Thoracic aorta (tissue), 2 donors: ENCODE data around the gene FCER2. TPM values are rescaled to one million over a fixed set of nuclear protein-coding genes. Genes with fewer than 3 reads are reported as not detected.

Experiments
- ATAC-seq: fragments of 150-250 bp; one replicate; pipeline ENCODE4 v1.8.0; 2017; ENCODE audit warnings: low read depth; ENCODE audit not compliant: insufficient number of reproducible peaks, low FRiP score
- DNase-seq: peaks from one replicate; pipeline ENCODE4 v3.0.0-alpha.2; 2020; ENCODE audit warnings: low spot score
- H3K27ac ChIP-seq, 2 donors: fragments of 200-600 bp; sonication (generic); 1 replicate in 1 of 2; 2 replicates in 1 of 2; pipeline ENCODE4 v1.5.1; 2016; ENCODE audit warnings: mild to moderate bottlenecking in 2 of 2, moderate library complexity in 2 of 2
- H3K27me3 ChIP-seq: fragments of 200-600 bp; sonication (generic); replicated peaks from 2 replicates; pipeline ENCODE4 v1.6.0; 2016; ENCODE audit warnings: mild to moderate bottlenecking; ENCODE audit not compliant: insufficient read depth
- H3K36me3 ChIP-seq: fragments of 200-600 bp; sonication (generic); one replicate; pipeline ENCODE4 v1.5.1; 2016
- H3K4me1 ChIP-seq, 2 donors: fragments of 200-600 bp; sonication (generic); 1 replicate in 1 of 2; 2 replicates in 1 of 2; pipeline versions ENCODE4 v1.5.1 to v1.6.0; 2016; ENCODE audit warnings: low read depth in 2 of 2, mild to moderate bottlenecking in 1 of 2; ENCODE audit not compliant: control insufficient read depth in 1 of 2
- H3K4me3 ChIP-seq: fragments of 200-600 bp; sonication (generic); 2 replicates; pipeline ENCODE4 v1.5.1; 2016; ENCODE audit warnings: mild to moderate bottlenecking
- H3K9me3 ChIP-seq: fragments of 200-600 bp; sonication (generic); 2 replicates; pipeline ENCODE4 v1.5.1; 2016
- CTCF ChIP-seq: fragments of 200-600 bp; sonication (generic); IDR thresholded peaks from one replicate; pipeline ENCODE4 v1.5.1; 2019; ENCODE audit warnings: antibody characterized with exemption
- total RNA-seq, 2 donors: library from RNA; depleted of rRNA; stranded (reverse); fragments of >200 nt; gene quantifications; one replicate each; pipeline versions ENCODE4 v1.1.0 to v1.2.3, GENCODE V29; 2016

FCER2 gene
- total RNA-seq, 2 donors from 2014 or later = 1.4 to 1.5 TPM

GRCh38 chr19:7670150-7670783 lies 31.7 kb downstream of the FCER2 start:
- no peaks in the 10 kb centered on the region for H3K4me1 ChIP-seq
- TF ChIP-seq CTCF = no peak
- H3K27ac ChIP-seq = no peak overlapping the region
- ATAC-seq = no peak
- no peak overlapping the region for H3K4me3 ChIP-seq
- H3K9me3 ChIP-seq = no peaks in the 10 kb centered on the region
- no peak for DNase-seq
- H3K36me3 ChIP-seq = no peaks in the 10 kb centered on the region
- H3K27me3 ChIP-seq = no peaks in the 10 kb centered on the region

GRCh38 chr19:7669641-7670040 lies 32.3 kb downstream of the FCER2 start:
- Histone ChIP-seq H3K4me1 (no peaks in the 10 kb centered on the region), H3K27ac (no peak overlapping the region), H3K36me3 (no peaks in the 10 kb centered on the region), H3K9me3 (no peaks in the 10 kb centered on the region), H3K27me3 (no peaks in the 10 kb centered on the region), H3K4me3 (no peak overlapping the region)
- DNase-seq (no peak), ATAC-seq (no peak)
- no peak for TF ChIP-seq CTCF

- no peaks in the 10 kb centered on the region for H3K9me3 ChIP-seq
- no peaks in the 10 kb centered on the region for H3K36me3 ChIP-seq
- ATAC-seq (no peak), DNase-seq (no peak)
- TF ChIP-seq CTCF = no peak
- no peaks in the 10 kb centered on the region for H3K27me3 ChIP-seq
- H3K4me3 ChIP-seq = no peak within 1 kb of the TSS
- H3K27ac ChIP-seq = no peak within 1 kb of the TSS
- H3K4me1 ChIP-seq = no peaks in the 10 kb centered on the region
These were observed 33.1 kb downstream of the FCER2 start, which contains the start of gene RETN for GRCh38 chr19:7668842-7669241. Gene RETN (plus strand): TSS chr19:7669049. CDS start chr19:7669327, 278 bp downstream.

- Histone ChIP-seq H3K27me3 (no peaks in the 10 kb centered on the region), H3K4me3 (no peak overlapping the region), H3K27ac (no peak overlapping the region), H3K4me1 (no peaks in the 10 kb centered on the region), H3K9me3 (no peaks in the 10 kb centered on the region), H3K36me3 (no peaks in the 10 kb centered on the region)
- no peak for DNase-seq
- TF ChIP-seq CTCF = no peak
- ATAC-seq = no peak
These were observed 36.9 kb downstream of the FCER2 start for GRCh38 chr19:7665076-7665475.

GRCh38 chr19:7663706-7664105 lies 38.2 kb downstream of the FCER2 start:
- Histone ChIP-seq H3K4me1 (no peaks in the 10 kb centered on the region), H3K36me3 (no peaks in the 10 kb centered on the region), H3K27me3 (no peaks in the 10 kb centered on the region), H3K4me3 (no peak overlapping the region), H3K9me3 (no peaks in the 10 kb centered on the region), H3K27ac (no peak overlapping the region)
- DNase-seq (no peak), ATAC-seq (no peak)
- TF ChIP-seq CTCF = no peak
